ENCODE results near the gene ST6GALNAC1. TPM values are rescaled to one million over a fixed set of nuclear protein-coding genes. Genes with fewer than 3 reads are reported as not detected.

The ST6GALNAC1 gene
- total RNA-seq, 1 donor from 2014 or later: 3.4 TPM

DNA sequence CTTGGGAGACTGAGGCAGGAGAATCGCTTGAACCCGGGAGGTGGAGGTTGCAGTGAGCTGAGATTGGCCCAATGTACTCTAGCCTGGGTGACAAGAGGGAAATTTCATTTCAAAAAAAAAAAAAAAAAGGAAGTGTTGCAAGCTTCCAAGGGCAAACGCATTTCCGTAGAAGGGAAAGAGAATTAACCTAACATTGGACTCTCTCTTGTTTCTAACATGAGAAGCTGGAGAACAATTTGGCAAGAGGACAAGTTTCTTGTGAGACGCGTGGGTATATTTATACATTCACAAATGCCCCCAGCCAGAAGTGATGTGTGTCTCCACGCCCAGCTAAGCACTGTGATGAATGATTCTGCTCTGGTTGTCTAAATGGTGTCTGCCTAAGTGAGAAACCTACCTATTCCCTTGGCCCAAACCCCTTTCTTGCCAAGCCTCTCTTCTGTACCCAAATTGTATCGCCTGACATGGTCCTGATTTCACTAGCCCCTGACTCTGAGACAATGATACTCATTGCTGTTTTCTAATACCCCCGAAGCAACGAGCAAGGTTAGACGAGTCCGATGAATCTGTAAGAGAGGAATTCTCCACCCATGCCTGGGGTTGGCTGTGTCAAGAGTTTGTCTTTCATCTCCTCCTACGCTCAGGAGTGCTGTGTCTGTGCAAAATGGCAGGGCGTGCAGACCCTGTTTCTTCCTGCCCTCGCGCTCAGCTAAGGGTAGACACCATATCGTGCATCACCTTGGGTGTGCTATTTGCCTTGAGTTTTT is 43.7 kb downstream of the ST6GALNAC1 start:
- Histone ChIP-seq H3K36me3 (no peaks in the 10 kb centered on the region), H3K27ac (no peak overlapping the region), H3K27me3 (no peaks in the 10 kb centered on the region), H3K9me3 (no peaks in the 10 kb centered on the region), H3K4me1 (no peaks in the 10 kb centered on the region), H3K4me3 (no peak overlapping the region)
- intact Hi-C loops (cut with DNase I): no loop called here
- no peak for TF ChIP-seq CTCF (IDR thresholded peaks at IDR 0.05)
- DNase-seq (ENCODE audit: low spot score in 2 of 2): no peak

- H3K9me3 ChIP-seq: no peaks in the 10 kb centered on the region
- H3K36me3 ChIP-seq: no peaks in the 10 kb centered on the region
- DNase-seq (ENCODE audit: low spot score in 2 of 2): no peak
- intact Hi-C loops (cut with DNase I): no loop called here
- H3K4me3 ChIP-seq: no peak overlapping the region
- H3K27me3 ChIP-seq: no peaks in the 10 kb centered on the region
- TF ChIP-seq CTCF (IDR thresholded peaks at IDR 0.05): no peak
- no peak overlapping the region for H3K27ac ChIP-seq
- H3K4me1 ChIP-seq: no peaks in the 10 kb centered on the region
Measured at GRCh38 chr17:76598004-76598439, 45.5 kb downstream of the ST6GALNAC1 start.

GRCh38 chr17:76597156-76598003 is 46.2 kb downstream of the ST6GALNAC1 start:
- TF ChIP-seq CTCF (IDR thresholded peaks at IDR 0.05): no peak
- H3K4me3 ChIP-seq: no peak overlapping the region

GRCh38 chr17:76594690-76595089 is 48.9 kb downstream of the ST6GALNAC1 start:
- H3K4me1 ChIP-seq: no peaks in the 10 kb centered on the region
- intact Hi-C loops (cut with DNase I): no loop called here
- no peak overlapping the region for H3K27ac ChIP-seq
- no peaks in the 10 kb centered on the region for H3K36me3 ChIP-seq
- no peak overlapping the region for H3K4me3 ChIP-seq
- H3K9me3 ChIP-seq: no peaks in the 10 kb centered on the region
- no peak for DNase-seq (ENCODE audit: low spot score in 2 of 2)
- no peak for TF ChIP-seq CTCF (IDR thresholded peaks at IDR 0.05)
- H3K27me3 ChIP-seq: no peaks in the 10 kb centered on the region

More at GRCh38 chr17:76597156-76598003, 46.2 kb downstream of the ST6GALNAC1 start:
- no peaks in the 10 kb centered on the region for H3K4me1 ChIP-seq
- H3K36me3 ChIP-seq: no peaks in the 10 kb centered on the region
- no peak overlapping the region for H3K27ac ChIP-seq
- H3K27me3 ChIP-seq: no peaks in the 10 kb centered on the region
- no peaks in the 10 kb centered on the region for H3K9me3 ChIP-seq
- DNase-seq (ENCODE audit: low spot score in 2 of 2): no peak
- intact Hi-C loops (cut with DNase I): no loop called here

DNA sequence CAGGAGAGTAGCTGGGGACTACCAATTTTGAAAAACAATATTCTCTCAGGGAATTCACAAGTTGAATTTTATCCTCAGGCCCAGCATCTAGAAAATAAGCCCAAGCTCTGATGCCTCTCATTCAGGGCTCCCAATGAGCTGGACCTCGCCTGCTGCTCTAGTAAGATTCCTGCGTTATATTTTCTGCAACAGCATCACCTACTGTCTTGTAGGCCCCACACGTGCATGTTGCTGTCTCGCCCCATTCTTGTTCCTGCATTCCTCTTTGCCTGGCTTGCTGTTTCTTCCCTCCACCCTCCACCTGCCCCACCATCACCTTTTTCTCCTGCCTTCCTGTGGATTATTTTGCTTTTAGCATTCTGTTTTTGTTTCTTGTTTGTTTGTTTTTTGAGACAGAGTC is 49.6 kb downstream of the ST6GALNAC1 start:
- no peak for DNase-seq (ENCODE audit: low spot score in 2 of 2)
- TF ChIP-seq CTCF (IDR thresholded peaks at IDR 0.05): no peak
- no peaks in the 10 kb centered on the region for H3K9me3 ChIP-seq
- no peaks in the 10 kb centered on the region for H3K36me3 ChIP-seq
- H3K4me1 ChIP-seq: no peaks in the 10 kb centered on the region
- intact Hi-C loops (cut with DNase I): no loop called here
- no peak overlapping the region for H3K27ac ChIP-seq
- no peaks in the 10 kb centered on the region for H3K27me3 ChIP-seq
- no peak overlapping the region for H3K4me3 ChIP-seq
